Measurements from ENCODE around the gene CYB561D1.
"Not testable (repeated sequence)": the region's sequence is repeated elsewhere in the genome, so short reads cannot be mapped to it uniquely, and the experiment has no call there.

Gene CYB561D1, protein sequence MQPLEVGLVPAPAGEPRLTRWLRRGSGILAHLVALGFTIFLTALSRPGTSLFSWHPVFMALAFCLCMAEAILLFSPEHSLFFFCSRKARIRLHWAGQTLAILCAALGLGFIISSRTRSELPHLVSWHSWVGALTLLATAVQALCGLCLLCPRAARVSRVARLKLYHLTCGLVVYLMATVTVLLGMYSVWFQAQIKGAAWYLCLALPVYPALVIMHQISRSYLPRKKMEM

DNA sequence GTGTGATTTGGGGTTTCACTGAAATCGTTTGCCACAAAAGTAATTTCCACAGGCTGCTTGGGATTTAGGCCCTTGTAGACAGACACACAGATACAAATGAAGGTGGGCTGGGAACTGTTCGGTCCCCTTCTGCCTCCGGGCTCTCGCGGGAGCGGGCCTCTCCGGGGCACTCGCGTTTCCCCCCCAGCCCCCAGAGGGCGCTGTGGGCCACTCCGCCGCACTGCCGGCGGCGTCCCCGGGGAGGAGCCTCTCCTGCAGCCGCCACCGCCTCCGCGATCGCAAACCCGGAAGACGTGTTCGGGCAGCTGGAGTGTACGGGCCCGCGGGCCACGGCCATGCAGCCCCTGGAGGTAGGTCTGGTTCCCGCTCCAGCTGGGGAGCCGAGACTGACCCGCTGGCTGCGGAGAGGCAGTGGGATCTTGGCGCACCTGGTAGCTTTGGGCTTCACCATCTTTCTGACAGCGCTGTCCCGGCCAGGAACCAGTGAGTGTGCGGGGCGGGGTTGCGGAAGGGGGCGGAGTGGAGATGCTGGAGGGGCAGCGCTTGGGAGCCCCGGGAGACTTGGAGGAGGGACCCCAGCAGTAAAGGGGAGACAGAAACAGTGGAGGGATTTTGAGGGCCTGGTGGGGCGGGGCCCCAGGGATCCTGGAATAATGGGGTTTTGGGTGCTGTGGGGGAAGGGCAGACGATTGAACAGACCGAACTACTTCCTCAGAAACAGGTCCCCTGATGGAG is at the start of gene CYB561D1:
CYB561D1 (plus strand) TSS at position 290 of the 735 bp plus-strand sequence; CDS start at position 336, 46 bp downstream.
- peak; percentile 85 for DNase-seq

DNA sequence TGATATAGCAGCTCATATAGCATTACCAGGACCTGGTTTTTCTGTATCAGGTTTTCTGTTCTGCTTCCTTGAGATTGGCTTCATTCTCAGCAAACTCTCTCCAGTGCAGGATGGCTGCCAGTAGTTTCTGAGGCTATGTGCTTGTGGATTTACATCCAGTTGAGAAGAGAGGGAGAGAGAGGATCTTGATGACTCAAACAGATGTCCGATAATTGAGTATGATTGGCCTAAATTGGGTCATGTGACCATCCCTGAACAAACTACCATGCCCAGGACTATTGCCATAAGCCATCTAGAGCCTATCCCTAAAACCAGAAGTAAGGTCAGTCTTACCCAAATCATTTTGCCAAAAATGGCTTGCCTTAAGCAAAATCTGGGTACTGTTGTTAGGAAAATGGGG is 49.5 kb upstream of the CYB561D1 start:
- DNase-seq = peak; percentile 29

DNA sequence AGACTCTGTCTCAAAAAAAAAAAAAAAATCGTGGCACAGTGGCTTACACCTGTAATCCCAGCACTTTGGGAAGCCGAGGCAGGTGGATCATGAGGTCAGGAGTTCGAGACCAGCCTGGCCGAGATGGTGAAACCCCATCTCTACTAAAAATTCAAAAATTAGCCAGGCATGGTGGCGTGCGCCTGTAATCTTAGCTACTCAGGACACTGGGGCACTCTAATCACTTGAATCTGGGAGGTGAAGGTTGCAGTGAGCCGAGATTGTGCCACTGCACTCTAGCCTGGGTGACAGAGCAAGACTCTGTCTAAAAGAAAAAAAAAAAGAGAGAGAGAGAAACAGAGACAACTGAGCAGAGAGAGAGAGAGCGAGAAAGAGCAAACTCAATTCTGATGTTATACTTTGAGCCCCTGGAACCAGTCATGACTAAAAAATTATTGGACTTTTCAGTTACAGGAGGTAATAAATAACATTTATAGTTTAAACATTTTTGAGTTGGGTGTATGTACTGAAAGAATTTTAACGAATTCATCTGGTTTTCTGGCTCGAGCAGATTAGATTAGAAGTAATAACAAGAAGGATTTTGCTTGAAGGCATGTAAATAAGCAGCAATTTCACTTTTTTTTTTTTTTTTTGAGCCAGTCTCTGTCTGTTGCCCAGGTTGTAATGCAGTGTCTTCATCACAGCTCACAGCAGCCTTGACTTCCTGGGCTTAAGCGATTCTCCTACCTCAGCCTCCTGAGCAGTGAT is 47.8 kb upstream of the CYB561D1 start:
- peak; percentile 74 for DNase-seq

DNA sequence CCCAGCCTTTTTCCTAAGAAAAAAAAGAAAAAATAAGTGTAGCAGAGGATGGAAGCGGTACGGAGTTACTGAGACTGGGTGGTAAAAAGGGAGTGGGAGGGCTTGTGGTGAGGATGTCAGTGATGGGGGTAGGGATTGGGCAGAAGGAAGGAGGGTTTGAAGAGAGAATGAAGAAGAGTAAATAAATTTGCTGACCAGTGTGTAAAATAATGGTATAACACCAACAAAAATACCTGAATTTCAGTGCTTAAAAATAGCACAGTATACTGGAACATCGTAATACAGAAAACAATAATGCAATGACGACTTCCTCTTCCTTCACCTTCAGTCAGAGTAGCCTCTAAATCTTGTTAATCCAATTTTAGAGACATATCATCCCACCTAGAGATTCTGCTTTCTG is 46.4 kb upstream of the CYB561D1 start:
- DNase-seq = no peak

DNA sequence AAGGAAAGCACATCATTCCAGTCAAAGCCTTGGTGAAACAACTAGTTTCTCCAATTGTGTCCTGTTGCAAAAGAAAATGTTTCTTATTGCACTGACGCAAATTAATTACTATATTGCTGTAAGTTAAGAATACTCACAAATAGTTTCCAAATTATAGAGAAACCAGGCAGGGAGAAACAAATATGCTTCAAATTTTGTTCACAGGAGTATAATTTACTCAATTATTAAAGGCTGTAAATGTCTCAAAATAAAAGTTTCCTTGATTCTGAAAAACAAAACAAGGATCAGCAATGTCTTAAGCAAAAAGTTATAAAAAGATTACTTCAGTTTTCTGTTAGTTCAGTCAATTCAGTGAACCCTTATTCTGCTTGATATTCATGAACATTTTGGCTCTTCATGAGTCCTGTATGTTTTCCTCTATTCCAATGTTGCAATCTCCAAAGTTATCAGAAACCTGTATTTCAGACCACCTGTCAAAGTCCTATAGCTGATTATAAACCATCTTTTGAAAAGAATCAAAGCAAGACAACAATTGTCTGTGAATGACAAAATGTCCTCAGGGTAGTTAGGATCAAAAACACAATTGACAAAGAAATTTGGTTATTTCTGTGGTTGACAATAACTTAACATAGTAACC is 39.3 kb upstream of the CYB561D1 start:
- no peak for DNase-seq

DNA sequence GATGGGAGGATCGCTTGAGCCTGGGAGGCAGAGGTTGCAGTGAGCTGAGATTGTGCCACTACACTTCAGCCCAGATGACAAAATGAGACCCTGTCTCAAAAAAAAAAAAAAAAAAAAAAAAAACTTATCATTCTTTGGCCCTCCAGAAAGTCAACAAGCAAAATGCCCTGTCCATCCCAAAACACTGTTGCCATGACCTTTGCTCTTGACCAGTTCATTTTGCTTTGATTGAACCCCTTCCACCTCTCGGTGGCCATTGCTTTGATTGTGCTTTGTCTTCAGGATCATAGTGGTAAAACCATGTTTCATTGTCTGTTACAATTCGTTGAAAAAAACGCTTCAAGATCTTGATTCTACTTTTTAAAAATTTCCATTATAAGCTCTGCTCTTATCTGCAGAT is 36.1 kb upstream of the CYB561D1 start:
- DNase-seq = no peak

DNA sequence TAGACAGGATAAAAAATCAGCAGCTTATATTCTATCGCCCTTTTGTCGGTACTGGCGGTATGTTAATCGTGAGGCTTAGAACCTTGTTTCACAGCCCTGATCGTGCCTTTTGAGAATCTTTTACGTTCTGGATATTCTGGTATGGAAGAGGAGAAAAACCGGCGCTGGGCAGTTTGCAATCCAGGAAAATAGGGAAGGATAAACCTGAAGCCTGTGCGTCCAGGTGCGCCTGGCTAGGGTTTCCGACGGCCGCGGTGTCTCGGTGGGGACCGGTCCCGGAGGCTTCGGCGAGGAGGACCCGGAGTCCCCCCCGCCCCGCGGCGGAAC is 27.8 kb upstream of the CYB561D1 start:
- no peak for DNase-seq

DNA sequence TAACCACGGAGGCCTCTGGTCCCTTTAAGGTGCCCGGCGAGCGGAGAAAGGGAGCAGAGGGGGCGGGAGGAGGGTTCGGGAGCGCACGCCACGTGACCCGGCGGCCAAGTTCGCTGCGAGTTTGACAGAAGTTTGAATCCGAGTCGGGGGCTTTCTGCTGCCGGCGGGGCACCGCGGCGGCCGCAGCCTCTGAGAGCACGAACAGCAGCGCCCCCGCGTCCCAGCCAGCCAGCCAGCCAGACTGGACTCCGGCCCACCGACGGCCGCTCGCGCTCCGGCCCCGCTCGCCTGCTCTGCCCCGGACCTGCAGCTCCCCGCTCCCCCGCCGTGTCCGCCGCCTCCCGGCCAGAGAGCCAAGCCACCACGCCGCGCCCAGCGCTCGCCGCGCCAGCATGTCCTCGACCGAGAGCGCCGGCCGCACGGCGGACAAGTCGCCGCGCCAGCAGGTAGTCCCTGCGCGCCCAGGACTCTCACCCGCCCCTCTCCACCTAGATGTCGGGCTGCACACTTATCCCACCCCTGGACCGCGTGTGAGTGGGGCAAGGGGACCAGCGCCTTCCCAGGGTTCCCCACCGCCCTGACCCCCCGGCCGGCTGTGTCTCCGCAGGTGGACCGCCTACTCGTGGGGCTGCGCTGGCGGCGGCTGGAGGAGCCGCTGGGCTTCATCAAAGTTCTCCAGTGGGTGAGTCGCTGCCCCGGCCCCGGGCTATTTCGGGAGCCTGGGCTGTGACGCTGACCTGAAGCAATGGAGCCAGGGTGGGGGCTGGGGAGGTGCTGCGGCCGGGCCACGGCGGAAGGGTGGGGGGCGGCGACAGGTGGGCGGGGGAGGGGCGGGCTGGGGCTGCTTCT is 27.2 kb upstream of the CYB561D1 start, which contains the start of gene SYPL2:
SYPL2 (plus strand) TSS at position 95 of the 849 bp plus-strand sequence; CDS start at position 393, 298 bp downstream.
- peak; percentile 50 for DNase-seq

DNA sequence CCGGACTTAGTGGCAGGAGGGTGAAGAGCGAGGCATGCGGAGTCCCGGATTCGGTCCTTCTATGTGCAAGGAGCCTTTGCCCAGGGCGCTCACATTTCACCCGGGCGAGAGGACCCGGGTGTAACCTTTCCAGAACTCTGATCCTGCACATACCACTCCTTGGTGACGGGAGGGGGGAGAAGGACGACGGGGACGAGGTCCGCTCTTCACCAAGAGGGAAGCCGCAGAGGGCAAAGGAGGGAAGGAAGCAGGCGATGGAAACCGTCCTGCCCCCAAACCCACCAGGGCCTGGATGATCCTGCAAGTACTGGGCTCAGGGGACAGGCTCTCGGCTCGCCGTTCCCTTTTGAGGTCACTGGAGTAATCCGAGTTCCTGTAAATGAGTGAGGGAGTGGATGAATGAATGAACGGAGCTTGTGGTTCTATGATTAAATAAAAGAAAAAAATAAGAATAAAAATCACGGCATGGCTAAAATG is 26.6 kb upstream of the CYB561D1 start:
- DNase-seq = no peak

DNA sequence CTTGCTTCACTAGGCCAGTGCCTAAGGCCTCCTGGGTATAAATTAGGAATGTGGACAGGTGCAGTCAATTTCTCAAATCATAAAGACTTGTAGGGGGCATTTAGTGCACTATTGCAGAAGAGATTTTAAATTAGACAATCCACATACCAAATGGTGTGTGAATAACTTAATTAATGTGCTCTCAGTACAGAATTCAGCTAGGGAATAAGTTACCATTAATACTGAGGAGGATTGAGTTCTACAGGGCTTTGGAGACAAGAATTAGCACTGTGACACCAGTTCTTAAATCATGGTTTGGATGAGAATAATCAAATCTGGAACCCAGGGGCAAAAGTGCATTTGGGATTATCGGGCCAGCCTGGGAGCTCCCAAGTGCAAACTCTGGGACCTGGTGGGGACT is 25.8 kb upstream of the CYB561D1 start:
- DNase-seq = no peak

DNA sequence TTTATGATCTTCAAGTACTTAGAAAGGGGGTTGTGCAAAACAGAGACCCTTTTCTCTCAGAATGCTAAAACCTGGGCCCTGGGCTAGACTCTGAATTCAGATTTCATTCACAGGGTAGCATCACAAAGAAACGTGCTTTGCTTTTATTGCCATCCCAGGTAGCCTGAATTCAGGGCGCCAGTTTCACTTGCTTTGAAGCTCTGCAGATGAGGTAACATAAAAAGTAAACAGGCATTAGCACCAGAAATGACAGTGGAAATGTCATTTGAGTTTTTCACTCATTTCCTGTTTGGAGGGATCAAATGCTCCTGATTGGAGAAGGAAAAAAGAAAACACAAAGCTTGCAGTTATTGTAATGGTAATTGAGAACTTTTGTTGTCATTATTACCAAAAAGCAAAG is 25.0 kb upstream of the CYB561D1 start:
- DNase-seq = no peak

DNA sequence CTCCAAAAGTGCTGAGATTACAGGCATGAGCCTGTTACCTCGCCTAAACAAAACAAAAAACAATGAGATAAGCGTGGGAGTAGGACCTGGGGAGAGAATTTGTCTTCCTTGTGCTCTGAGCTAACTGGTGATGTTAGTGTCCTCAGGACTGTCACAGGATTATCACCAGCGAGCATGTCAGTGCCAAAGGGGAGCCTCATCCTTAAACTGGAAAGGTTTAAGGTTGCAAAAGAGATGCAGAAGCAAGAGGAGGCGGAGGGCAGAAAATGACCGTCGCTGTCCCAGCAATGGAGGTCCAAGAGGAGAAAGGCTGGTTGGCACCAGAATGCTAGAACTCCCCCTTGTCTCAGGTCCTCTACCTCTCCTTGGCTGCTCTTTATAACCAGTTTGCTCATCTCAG is 23.6 kb upstream of the CYB561D1 start:
- DNase-seq = no peak

DNA sequence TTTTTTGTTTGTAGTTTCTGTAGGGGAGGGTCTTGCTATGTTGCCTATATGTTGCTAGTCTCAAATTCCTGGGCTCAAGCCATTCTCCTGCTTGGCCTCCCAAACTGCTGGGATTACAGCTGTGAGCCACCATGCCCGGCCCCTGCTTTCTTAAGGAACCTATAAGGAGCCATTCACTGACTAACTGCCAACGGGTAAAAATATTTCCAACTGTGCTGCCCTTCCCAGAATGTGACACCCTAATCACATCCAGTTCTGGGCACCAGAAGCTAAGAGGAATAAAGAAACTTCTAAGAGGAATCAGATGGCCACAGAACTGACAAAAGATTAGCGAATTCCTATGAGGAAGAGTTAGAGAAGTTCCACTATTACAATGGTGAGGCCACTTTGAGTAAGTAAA is 21.1 kb upstream of the CYB561D1 start:
- DNase-seq = no peak

DNA sequence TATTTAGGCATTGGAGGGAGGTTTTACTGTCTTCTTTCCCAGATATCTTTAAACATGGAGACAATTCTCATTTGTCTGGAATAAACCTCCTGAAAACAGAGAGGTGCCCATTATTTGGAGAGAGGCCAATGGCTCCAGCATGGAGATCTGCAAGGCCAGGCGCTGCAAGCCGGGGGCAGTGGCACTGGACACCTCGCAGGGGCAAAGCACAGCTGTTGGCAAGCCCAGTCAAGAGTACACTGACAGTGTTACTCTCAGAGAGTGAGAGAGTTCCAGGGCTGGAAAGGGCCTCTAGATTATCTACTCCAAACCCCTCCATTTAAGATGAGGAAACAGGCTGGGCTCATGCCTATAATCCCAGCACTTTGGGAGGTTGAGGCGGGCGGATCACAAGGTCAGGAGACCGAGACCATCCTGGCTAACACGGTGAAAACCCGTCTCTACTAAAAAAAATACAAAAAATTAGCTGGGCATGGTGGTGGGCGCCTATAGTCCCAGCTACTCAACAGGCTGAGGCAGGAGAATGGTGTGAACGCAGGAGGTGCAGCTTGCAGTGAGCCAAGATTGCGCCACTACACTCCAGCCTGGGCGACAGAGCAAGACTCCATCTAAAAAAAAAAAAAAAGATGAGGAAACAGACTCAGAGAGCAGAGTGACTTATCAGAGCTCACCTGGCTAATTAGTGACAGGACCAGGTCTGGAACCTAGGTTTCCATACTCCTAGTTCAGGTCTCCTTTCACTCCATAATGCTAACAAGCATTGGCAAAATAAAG is 20.4 kb upstream of the CYB561D1 start:
- not testable (repeated sequence) for DNase-seq

DNA sequence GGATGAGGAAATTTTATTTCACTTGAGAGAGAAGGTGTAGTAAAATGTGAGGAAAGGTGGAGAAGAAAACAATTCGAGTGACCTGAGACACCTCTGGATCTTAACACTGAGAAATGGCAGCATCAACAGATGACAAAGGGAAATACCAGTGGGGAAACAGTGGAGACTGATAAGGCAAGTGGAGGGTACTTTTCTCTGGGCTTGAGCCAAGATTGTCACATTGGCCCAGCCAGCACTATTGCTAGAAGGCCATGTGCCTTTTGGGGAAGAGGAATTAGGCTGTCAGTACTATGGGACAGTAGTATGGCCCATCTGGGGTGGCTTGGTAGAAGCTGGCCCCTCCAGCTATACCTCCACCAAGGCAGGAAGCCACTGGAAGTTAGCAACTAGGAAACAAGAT is 19.2 kb upstream of the CYB561D1 start:
- DNase-seq = no peak

DNA sequence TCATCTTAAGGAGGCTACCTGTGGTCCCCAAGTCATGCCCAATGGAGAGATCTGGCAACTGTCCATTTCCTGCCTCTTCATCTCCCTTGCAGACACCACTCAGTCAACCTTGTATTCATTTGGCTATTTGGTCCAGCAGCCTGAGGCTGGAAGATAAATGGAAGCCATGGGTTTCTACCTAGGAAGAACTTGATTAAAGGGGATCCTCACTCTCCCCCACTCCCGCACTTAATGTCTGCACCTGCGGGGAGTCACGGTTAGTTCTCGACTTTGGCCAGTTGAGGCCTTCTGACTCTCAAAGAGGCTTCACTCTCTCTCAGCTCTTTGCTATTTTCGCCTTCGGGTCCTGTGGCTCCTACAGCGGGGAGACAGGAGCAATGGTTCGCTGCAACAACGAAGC is 18.6 kb upstream of the CYB561D1 start:
- DNase-seq = no peak

DNA sequence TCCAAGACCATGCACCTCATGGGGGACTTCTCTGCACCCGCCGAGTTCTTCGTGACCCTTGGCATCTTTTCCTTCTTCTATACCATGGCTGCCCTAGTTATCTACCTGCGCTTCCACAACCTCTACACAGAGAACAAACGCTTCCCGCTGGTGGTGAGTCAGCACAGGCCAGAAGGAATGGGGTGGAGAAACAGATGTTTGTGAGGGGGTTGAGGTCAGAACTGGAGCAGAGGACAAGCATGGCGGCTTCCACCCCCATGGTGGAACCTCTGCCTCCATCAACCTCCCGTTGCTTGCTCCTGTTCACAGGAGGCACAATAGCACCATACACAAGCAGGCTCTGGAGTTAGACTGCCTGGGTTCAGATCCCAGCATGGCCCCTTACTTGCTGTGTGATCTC is 17.1 kb upstream of the CYB561D1 start:
- no peak for DNase-seq

DNA sequence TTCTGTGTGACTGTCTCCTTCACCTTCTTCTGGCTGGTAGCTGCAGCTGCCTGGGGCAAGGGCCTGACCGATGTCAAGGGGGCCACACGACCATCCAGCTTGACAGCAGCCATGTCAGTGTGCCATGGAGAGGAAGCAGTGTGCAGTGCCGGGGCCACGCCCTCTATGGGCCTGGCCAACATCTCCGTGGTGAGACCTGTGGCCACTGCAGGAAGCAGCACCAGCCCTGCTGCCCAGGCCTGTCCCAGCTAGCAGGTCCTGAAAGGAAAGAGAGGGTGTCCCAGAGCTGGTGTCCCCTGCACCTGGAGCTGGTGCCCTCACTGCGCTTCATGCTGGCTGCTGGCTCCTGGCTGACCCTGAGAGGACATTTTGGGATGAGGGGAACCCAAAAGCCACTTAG is 16.1 kb upstream of the CYB561D1 start:
- DNase-seq = no peak

DNA sequence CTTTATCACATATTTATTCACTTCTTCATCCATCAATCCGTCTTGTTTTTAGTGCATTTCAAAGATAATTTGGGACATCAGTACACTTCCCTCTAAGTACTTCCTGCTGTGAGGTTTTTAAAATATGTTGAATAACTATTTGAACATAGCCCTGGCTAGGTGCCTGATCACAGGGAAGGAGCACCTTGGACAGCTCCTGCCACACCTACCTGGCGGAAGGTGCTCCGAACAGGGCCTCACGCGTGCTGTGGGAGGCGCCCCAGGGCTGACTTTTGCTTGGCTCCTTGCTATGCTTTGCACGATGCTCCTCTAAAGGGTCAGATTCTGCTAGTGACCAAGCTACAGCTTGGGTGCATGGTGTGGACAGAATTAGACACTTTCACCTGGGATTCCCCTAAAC is 15.1 kb upstream of the CYB561D1 start:
- no peak for DNase-seq

DNA sequence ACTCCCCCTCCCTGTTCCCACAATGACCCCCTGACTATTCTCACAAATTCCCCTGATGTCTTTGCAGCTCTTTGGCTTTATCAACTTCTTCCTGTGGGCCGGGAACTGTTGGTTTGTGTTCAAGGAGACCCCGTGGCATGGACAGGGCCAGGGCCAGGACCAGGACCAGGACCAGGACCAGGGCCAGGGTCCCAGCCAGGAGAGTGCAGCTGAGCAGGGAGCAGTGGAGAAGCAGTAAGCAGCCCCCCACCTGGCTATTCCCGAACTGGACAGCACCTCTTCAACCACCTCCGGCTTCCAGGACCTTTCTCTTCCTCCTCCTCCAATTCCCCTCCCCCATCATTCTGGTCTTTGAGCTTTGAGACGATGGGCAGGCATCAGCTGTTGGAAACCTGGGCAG is 14.6 kb upstream of the CYB561D1 start:
- no peak for DNase-seq

DNA sequence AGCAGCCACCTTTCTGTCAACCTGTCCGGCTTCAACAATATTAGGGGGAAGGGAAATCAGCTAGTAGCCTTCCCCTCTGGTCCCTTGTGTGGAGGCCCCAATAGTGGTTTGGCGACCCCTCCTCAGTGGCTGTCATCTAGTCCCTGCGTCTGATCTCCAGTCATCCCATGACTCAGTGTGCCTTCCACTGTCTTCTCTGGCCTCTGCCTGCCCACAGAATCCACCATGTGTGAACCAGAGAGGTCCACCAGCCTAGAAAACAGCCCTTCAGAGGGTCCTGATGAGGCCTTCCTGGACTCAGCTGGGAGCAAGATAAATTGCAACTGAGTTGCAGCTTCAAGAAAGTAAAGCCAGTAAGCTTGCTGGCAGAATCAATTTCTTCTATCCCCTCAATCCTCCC is 14.0 kb upstream of the CYB561D1 start:
- no peak for DNase-seq

DNA sequence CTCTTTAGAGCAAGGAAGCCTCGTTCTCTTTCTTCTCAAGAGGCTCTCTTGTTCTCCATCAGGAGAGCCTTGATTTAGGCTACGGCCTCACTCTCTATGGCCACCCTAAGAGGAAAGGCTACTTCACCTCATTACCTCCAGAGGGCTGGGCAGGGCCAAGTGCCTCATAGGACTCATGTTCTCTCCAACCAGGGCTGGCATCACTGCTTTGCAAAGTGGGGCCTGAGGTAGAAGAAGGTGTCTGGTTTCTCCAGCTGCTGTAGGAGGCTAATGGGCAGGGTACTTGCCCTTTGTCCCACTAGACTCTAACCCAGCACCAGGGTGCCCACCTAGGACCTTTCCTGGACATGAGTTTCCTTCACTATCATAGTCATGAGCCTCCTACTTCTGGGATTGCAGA is 12.2 kb upstream of the CYB561D1 start:
- no peak for DNase-seq

Measured in EL (cell line).